Measurements from ENCODE around the gene AVEN. TPM values are rescaled to one million over a fixed set of nuclear protein-coding genes. Genes with fewer than 3 reads are reported as not detected.

AVEN gene
- total and polyA plus RNA-seq, 4 donors: 8.1 to 21.8 (median 17.1) TPM

DNA sequence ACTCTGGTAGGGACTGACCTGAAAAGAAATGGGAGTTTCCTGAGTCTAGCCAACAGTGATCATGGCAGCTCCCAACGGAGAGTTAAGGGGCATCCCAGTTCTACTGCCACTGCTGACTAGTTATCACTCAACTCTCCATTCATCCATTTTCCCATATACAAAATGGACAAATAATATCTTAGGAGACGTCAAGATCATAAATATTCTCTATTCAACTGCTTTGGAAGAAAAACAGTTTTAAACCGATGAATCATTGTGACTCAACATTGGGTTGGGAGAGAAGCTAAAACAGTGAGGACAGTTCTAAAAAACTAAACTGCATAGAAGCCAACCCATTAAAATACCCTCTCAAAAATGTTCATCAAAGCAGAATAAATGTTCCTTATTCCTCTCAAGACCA lies 128.3 kb downstream of the AVEN start:
- no peaks in the 10 kb centered on the region for H3K27me3 ChIP-seq (ENCODE audit: control insufficient read depth, insufficient read depth, low read length)
- H3K9me3 ChIP-seq (ENCODE audit: control insufficient read depth, insufficient read depth, low read length): no peaks in the 10 kb centered on the region
- H3K4me3 ChIP-seq (ENCODE audit: low read depth, low read length): no peak overlapping the region
- WGBS (ENCODE audit: insufficient coverage): no CpG with 5 or more reads among the region's 3 CpGs
- no peak overlapping the region for H3K27ac ChIP-seq (ENCODE audit: low read depth, low read length)
- H3K36me3 ChIP-seq (ENCODE audit: control insufficient read depth, insufficient read depth, low read length): no peaks in the 10 kb centered on the region
- no peak for DNase-seq (ENCODE audit: low read depth in 4 of 6, low spot score in 6 of 6)
- no peaks in the 10 kb centered on the region for H3K4me1 ChIP-seq (ENCODE audit: control insufficient read depth, insufficient read depth, low read length)

DNA sequence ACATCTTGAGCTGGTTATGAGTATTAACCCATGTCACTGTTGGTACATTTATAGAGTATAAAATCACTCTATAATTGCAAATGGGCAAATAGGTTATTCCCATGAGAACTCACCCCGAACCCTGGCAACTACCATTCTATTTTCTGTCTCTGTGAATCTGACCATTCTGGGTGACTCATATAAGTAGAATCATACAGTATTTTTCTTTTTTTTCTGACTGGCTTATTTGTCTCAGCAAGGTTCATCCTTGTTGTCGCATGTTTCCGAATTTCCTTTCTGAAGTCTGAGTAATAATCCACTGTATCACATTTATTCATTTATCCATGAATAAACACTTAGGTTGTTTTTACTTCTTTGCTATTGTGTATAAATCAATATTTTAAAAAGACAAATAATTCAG lies 130.6 kb downstream of the AVEN start:
- no CpG with 5 or more reads among the region's 3 CpGs for WGBS (ENCODE audit: insufficient coverage)

DNA sequence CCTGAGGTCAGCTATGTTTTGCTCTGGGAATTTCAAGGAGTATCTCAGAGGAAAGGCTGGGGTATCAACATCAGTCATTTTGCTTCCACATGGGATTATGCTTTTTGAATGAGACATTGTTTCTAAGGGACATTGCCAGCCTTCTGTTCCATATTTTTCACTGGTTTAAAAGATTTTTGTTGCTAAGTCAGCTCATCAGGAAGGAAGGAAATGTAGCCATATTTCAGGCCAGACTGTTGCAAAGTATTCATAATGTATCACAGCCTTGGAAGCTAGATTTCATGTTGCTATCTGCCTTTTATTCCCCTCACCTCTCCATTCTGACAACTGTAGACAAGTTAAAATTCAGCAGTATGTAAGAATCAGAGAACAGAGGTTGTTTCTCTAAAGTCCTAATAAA lies 131.7 kb downstream of the AVEN start:
- Histone ChIP-seq H3K27me3 (ENCODE audit: control insufficient read depth, insufficient read depth, low read length) (no peaks in the 10 kb centered on the region), H3K4me3 (ENCODE audit: low read depth, low read length) (no peak overlapping the region), H3K36me3 (ENCODE audit: control insufficient read depth, insufficient read depth, low read length) (no peaks in the 10 kb centered on the region), H3K27ac (ENCODE audit: low read depth, low read length) (no peak overlapping the region), H3K4me1 (ENCODE audit: control insufficient read depth, insufficient read depth, low read length) (no peaks in the 10 kb centered on the region), H3K9me3 (ENCODE audit: control insufficient read depth, insufficient read depth, low read length) (no peaks in the 10 kb centered on the region)
- DNase-seq (ENCODE audit: low read depth in 4 of 6, low spot score in 6 of 6): peak in 1 of 6 donors; percentile 48

More for the DNA sequence above, 130.6 kb downstream of the AVEN start:
- DNase-seq (ENCODE audit: low read depth in 4 of 6, low spot score in 6 of 6): no peak
- no peaks in the 10 kb centered on the region for H3K27me3 ChIP-seq (ENCODE audit: control insufficient read depth, insufficient read depth, low read length)
- no peaks in the 10 kb centered on the region for H3K4me1 ChIP-seq (ENCODE audit: control insufficient read depth, insufficient read depth, low read length)
- H3K36me3 ChIP-seq (ENCODE audit: control insufficient read depth, insufficient read depth, low read length): no peaks in the 10 kb centered on the region
- H3K9me3 ChIP-seq (ENCODE audit: control insufficient read depth, insufficient read depth, low read length): no peaks in the 10 kb centered on the region
- H3K27ac ChIP-seq (ENCODE audit: low read depth, low read length): no peak overlapping the region
- no peak overlapping the region for H3K4me3 ChIP-seq (ENCODE audit: low read depth, low read length)

DNA sequence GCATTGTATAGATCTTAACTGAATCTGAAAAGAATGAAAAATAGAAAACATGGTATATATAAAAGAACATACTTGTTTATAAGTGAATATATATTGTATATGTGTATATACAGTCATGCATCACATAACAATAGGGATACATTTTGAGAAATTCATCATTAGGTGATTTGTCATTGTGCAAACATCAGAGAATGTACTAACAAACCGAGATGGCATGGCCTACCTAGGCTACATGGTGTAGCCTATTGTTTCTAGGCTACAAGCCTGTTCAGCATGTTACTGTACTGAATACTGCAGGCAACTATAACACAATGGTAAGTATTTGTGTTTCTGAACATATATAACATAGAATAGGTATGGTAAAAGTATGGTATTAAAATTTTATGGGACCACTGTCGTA lies 135.3 kb downstream of the AVEN start:
- no peaks in the 10 kb centered on the region for H3K9me3 ChIP-seq (ENCODE audit: control insufficient read depth, insufficient read depth, low read length)
- no peak for DNase-seq (ENCODE audit: low read depth in 4 of 6, low spot score in 6 of 6)
- H3K27me3 ChIP-seq (ENCODE audit: control insufficient read depth, insufficient read depth, low read length): no peaks in the 10 kb centered on the region
- no peaks in the 10 kb centered on the region for H3K4me1 ChIP-seq (ENCODE audit: control insufficient read depth, insufficient read depth, low read length)
- H3K4me3 ChIP-seq (ENCODE audit: low read depth, low read length): no peak overlapping the region
- no peaks in the 10 kb centered on the region for H3K36me3 ChIP-seq (ENCODE audit: control insufficient read depth, insufficient read depth, low read length)
- no peak overlapping the region for H3K27ac ChIP-seq (ENCODE audit: low read depth, low read length)
- WGBS (ENCODE audit: insufficient coverage): no CpG with 5 or more reads among the region's 2 CpGs

DNA sequence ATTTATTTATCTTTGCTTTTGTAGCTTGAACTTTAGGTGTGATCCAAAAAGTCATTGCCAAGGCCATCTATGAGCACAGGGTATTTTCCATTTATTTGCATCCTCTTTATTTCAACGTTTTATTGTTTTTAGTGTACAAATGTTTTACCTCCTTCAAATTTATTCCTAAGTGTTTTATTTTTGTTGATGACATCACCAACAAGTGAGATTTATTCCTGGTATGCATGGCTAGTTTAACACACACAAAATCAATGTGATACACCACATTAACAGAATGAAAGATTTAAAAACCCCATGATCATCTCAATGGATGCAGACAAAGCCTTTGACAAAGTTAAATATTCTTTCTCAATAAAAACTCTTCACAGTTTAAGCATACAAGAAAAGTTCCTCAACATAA lies 137.0 kb downstream of the AVEN start:
- Histone ChIP-seq H3K27ac (ENCODE audit: low read depth, low read length) (no peak overlapping the region), H3K4me3 (ENCODE audit: low read depth, low read length) (no peak overlapping the region), H3K9me3 (ENCODE audit: control insufficient read depth, insufficient read depth, low read length) (no peaks in the 10 kb centered on the region), H3K4me1 (ENCODE audit: control insufficient read depth, insufficient read depth, low read length) (no peaks in the 10 kb centered on the region), H3K27me3 (ENCODE audit: control insufficient read depth, insufficient read depth, low read length) (no peaks in the 10 kb centered on the region), H3K36me3 (ENCODE audit: control insufficient read depth, insufficient read depth, low read length) (no peaks in the 10 kb centered on the region)
- no CpG with 5 or more reads among the region's 1 CpG for WGBS (ENCODE audit: insufficient coverage)
- DNase-seq (ENCODE audit: low read depth in 4 of 6, low spot score in 6 of 6): no peak

DNA sequence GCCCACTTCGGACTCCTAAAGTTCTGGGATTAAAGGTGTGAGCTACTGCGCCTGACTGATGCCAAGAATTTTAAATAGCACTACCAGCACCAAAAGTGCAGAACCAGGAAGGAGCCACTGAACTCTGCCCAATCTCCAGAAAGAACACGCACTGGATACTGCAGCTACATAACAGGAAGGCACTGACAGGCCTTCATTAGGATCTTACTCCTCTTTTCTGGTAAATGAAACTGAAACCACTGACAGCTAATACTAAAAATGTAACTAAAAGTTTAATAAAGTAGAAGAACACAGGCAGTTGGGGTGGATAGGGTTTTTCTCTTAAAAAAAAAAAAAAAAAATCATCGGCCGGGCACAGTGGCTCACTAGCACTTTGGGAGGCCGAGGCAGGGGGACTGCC lies 144.8 kb downstream of the AVEN start:
- Histone ChIP-seq H3K27me3 (ENCODE audit: control insufficient read depth, insufficient read depth, low read length) (no peaks in the 10 kb centered on the region), H3K9me3 (ENCODE audit: control insufficient read depth, insufficient read depth, low read length) (no peaks in the 10 kb centered on the region), H3K4me1 (ENCODE audit: control insufficient read depth, insufficient read depth, low read length) (peaks cover 4% of the 10 kb centered on the region), H3K36me3 (ENCODE audit: control insufficient read depth, insufficient read depth, low read length) (no peaks in the 10 kb centered on the region), H3K4me3 (ENCODE audit: low read depth, low read length) (no peak overlapping the region), H3K27ac (ENCODE audit: low read depth, low read length) (no peak overlapping the region)
- WGBS (ENCODE audit: insufficient coverage): 89% methylated on average over 2 of the region's 6 CpGs
- DNase-seq (ENCODE audit: low read depth in 4 of 6, low spot score in 6 of 6): no peak

DNA sequence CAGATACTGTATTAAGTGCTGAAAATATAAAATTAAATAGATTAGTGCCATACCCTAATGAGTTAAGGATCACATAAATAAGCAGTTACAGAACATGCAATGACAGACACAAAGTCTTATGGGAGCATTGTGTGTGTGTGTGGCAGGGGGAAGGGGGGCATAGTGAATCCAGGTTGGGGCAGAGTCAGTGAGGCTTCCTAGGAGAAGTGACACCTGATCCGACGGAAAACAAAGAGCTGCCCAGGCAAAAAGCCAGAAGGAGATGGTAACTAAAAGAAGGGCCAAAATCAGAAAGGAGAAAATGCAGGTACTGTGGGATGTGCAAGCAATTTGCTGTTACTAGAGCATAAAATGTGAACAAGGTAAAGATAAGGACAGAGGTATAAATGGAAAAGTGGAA lies 150.8 kb downstream of the AVEN start:
- 42% methylated on average over 2 of the region's 2 CpGs for WGBS (ENCODE audit: insufficient coverage)
- Histone ChIP-seq H3K4me3 (ENCODE audit: low read depth, low read length) (no peak overlapping the region), H3K9me3 (ENCODE audit: control insufficient read depth, insufficient read depth, low read length) (no peaks in the 10 kb centered on the region), H3K27ac (ENCODE audit: low read depth, low read length) (no peak overlapping the region), H3K4me1 (ENCODE audit: control insufficient read depth, insufficient read depth, low read length) (no peaks in the 10 kb centered on the region), H3K27me3 (ENCODE audit: control insufficient read depth, insufficient read depth, low read length) (no peaks in the 10 kb centered on the region), H3K36me3 (ENCODE audit: control insufficient read depth, insufficient read depth, low read length) (no peaks in the 10 kb centered on the region)
- DNase-seq (ENCODE audit: low read depth in 4 of 6, low spot score in 6 of 6): no peak

DNA sequence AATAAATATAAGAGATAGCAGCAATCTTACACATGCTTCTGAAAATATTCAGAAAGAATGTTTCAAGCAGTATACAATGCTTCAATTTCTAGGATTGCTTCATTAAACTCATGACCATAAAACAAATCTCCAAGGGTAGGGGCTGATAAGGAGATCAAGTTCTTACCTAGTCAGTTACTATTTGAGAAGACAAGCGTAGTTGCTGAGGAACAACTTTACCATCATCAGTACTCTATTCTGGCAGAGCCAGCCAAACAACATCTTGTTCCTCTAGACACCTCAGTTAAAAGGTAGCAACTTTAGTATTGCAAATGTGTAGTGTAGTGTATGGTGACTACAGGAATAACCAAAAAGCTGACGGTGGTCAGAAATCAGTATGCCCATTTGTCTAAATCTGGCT lies 156.1 kb downstream of the AVEN start:
- Histone ChIP-seq H3K9me3 (ENCODE audit: control insufficient read depth, insufficient read depth, low read length) (no peaks in the 10 kb centered on the region), H3K4me3 (ENCODE audit: low read depth, low read length) (no peak overlapping the region), H3K36me3 (ENCODE audit: control insufficient read depth, insufficient read depth, low read length) (no peaks in the 10 kb centered on the region), H3K4me1 (ENCODE audit: control insufficient read depth, insufficient read depth, low read length) (no peaks in the 10 kb centered on the region), H3K27ac (ENCODE audit: low read depth, low read length) (no peak overlapping the region), H3K27me3 (ENCODE audit: control insufficient read depth, insufficient read depth, low read length) (no peaks in the 10 kb centered on the region)
- WGBS (ENCODE audit: insufficient coverage): no CpG with 5 or more reads among the region's 2 CpGs
- no peak for DNase-seq (ENCODE audit: low read depth in 4 of 6, low spot score in 6 of 6)

DNA sequence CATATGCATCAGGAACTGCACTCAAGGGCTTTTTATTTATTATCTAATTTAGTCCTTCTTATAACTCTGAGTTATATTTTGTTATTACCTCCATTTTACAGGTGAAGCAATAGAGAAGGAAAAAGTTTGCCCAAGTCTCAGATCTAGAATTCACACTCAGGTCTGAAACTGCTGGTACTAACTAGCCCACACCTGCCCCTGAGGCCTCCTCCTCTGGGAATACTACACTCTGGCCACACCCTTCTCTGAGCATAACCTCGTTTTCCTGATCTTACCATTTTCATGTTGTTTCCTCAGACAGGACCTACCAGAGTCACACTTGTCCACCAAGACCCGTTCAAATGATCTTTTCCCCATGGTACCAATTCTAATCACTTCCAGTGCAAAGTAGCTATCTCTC lies 164.8 kb downstream of the AVEN start:
- H3K4me3 ChIP-seq (ENCODE audit: low read depth, low read length): no peak overlapping the region
- DNase-seq (ENCODE audit: low read depth in 4 of 6, low spot score in 6 of 6): no peak
- no peaks in the 10 kb centered on the region for H3K27me3 ChIP-seq (ENCODE audit: control insufficient read depth, insufficient read depth, low read length)
- H3K9me3 ChIP-seq (ENCODE audit: control insufficient read depth, insufficient read depth, low read length): no peaks in the 10 kb centered on the region
- H3K27ac ChIP-seq (ENCODE audit: low read depth, low read length): no peak overlapping the region
- no peaks in the 10 kb centered on the region for H3K36me3 ChIP-seq (ENCODE audit: control insufficient read depth, insufficient read depth, low read length)
- peaks cover 11% of the 10 kb centered on the region for H3K4me1 ChIP-seq (ENCODE audit: control insufficient read depth, insufficient read depth, low read length)
- 97% methylated on average over 2 of the region's 2 CpGs for WGBS (ENCODE audit: insufficient coverage)

DNA sequence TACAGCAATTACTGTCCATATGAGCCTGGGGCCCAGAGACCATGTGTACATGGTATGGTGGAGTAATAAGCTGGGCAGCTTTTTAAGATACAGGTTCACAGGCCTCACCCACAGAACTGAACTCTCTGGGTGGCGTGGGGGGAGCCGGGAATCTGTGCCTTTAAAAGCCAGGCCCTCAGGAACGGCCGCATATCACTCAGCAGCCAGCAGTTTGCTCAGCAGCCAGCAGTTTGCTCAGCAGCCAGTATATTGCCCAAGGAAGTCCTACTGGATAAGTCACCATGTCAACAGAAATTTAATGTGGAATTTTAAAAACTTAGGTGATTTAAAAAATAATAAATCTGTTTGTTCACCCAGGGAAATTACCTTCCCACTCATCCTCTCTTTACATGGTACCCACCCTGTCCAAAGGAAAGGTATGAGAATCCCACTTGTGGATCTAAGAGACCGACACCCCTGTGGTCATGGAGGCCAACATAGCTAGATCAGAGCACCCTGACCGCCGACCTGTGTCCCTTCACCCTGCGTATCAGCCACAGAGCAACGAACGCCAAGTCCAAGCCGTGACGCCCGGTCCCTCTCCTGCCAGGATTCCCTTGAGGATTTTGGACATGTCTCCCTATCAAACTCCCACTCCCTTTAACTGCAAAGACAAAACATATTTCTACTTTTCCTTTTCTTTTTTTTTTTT lies 166.4 kb downstream of the AVEN start:
- Histone ChIP-seq H3K4me1 (ENCODE audit: control insufficient read depth, insufficient read depth, low read length) (peaks cover 11% of the 10 kb centered on the region), H3K27ac (ENCODE audit: low read depth, low read length) (no peak overlapping the region), H3K36me3 (ENCODE audit: control insufficient read depth, insufficient read depth, low read length) (no peaks in the 10 kb centered on the region), H3K9me3 (ENCODE audit: control insufficient read depth, insufficient read depth, low read length) (no peaks in the 10 kb centered on the region), H3K4me3 (ENCODE audit: low read depth, low read length) (no peak overlapping the region), H3K27me3 (ENCODE audit: control insufficient read depth, insufficient read depth, low read length) (no peaks in the 10 kb centered on the region)
- 80% methylated on average over 13 of the region's 13 CpGs for WGBS (ENCODE audit: insufficient coverage)
- DNase-seq (ENCODE audit: low read depth in 4 of 6, low spot score in 6 of 6): peak in 1 of 6 donors; percentile 7
